DND-41 (cell line): Measurements from ENCODE around the gene TMEM134.
"Not testable (repeated sequence)": the region's sequence is repeated elsewhere in the genome, so short reads cannot be mapped to it uniquely, and the experiment has no call there.

Experiments
- EZH2 ChIP-seq: IDR thresholded peaks from 3 replicates; pipeline ENCODE4 v1.6.1; 2012; ENCODE audit warnings: borderline replicate concordance, low read depth, mild to moderate bottlenecking, moderate library complexity, low read length, inconsistent platforms; ENCODE audit not compliant: severe bottlenecking
- TF ChIP-seq, protein P1 (sequence below): IDR thresholded peaks from 2 replicates; pipeline ENCODE4 v1.5.1; 2012; ENCODE audit warnings: borderline replicate concordance, low read length, moderate library complexity, mild to moderate bottlenecking; ENCODE audit not compliant: poor library complexity, severe bottlenecking; ENCODE audit errors: extremely low read depth

DNA sequence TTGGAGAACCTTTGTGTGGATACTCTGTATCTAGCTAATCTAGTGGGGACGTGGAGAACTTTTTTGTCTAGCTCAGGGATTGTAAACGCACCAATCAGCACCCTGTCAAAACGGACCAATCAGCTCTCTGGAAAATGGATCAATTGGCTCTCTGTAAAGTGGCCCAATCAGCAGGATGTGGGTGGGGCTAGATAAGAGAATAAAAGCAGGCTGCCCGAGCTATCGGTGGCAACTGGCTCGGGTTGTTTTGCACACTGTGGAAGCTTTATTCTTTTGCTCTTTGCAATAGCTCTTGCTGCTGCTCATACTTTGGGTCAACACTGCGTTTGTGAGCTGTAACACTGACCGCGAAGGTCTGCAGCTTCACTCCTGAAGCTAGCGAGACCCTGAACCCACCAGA lies 7.6 kb upstream of the TMEM134 start:
- TF ChIP-seq, protein P1, sequence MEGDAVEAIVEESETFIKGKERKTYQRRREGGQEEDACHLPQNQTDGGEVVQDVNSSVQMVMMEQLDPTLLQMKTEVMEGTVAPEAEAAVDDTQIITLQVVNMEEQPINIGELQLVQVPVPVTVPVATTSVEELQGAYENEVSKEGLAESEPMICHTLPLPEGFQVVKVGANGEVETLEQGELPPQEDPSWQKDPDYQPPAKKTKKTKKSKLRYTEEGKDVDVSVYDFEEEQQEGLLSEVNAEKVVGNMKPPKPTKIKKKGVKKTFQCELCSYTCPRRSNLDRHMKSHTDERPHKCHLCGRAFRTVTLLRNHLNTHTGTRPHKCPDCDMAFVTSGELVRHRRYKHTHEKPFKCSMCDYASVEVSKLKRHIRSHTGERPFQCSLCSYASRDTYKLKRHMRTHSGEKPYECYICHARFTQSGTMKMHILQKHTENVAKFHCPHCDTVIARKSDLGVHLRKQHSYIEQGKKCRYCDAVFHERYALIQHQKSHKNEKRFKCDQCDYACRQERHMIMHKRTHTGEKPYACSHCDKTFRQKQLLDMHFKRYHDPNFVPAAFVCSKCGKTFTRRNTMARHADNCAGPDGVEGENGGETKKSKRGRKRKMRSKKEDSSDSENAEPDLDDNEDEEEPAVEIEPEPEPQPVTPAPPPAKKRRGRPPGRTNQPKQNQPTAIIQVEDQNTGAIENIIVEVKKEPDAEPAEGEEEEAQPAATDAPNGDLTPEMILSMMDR = not testable (repeated sequence)
- TF ChIP-seq EZH2 = not testable (repeated sequence)
